ENCODE data around the gene TRDN. TPM values are rescaled to one million over a fixed set of nuclear protein-coding genes. Genes with fewer than 3 reads are reported as not detected.

Gene TRDN
- total RNA-seq, 3 donors from 2014 or later (not counting 1 experiment from before 2014, with no cell fraction given): not detected

DNA sequence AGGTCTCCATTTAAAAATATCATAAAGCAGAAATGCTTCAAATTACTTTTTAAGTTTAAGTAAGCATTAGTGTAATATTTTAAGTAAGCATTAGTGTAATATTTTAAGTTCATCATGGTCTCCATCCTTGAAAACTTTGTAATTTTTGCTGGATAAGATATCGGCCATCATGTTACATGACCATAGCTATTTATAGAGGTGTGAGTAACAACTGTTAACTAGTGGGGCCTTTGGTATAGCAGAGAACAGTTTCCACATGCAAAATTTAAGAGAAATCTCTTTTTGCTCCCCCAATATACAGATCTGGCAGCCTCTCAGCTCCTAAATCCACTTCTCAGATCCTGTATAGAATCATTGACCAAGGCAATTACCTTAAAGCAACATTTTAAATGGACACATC lies 468 bp downstream of the TRDN start:
- Mint-ChIP-seq H3K27me3 (ENCODE audit: low read depth in 2 of 2) (no peaks in the 10 kb centered on the region), H3K9me3 (peaks cover 2 to 6% of the 10 kb centered on the region in 2 donors), H3K4me1 (no peaks in the 10 kb centered on the region), H3K4me3 (no peak overlapping the region), H3K27ac (no peak overlapping the region), H3K36me3 (no peaks in the 10 kb centered on the region)
- Histone ChIP-seq H3K27ac (ENCODE audit: low read length) (no peak overlapping the region), H3K27me3 (ENCODE audit: control insufficient read depth, insufficient read depth, low read length) (no peaks in the 10 kb centered on the region), H3K4me1 (ENCODE audit: control insufficient read depth, insufficient read depth, low read length) (no peaks in the 10 kb centered on the region), H3K4me3 (ENCODE audit: low read length) (no peak overlapping the region), H3K36me3 (ENCODE audit: control insufficient read depth, insufficient read depth, low read length) (no peaks in the 10 kb centered on the region), H3K9me3 (ENCODE audit: control insufficient read depth, insufficient read depth, low read length) (no peaks in the 10 kb centered on the region)
- WGBS (ENCODE audit: insufficient coverage): no CpG with 5 or more reads among the region's 1 CpG
- TF ChIP-seq, protein P1, sequence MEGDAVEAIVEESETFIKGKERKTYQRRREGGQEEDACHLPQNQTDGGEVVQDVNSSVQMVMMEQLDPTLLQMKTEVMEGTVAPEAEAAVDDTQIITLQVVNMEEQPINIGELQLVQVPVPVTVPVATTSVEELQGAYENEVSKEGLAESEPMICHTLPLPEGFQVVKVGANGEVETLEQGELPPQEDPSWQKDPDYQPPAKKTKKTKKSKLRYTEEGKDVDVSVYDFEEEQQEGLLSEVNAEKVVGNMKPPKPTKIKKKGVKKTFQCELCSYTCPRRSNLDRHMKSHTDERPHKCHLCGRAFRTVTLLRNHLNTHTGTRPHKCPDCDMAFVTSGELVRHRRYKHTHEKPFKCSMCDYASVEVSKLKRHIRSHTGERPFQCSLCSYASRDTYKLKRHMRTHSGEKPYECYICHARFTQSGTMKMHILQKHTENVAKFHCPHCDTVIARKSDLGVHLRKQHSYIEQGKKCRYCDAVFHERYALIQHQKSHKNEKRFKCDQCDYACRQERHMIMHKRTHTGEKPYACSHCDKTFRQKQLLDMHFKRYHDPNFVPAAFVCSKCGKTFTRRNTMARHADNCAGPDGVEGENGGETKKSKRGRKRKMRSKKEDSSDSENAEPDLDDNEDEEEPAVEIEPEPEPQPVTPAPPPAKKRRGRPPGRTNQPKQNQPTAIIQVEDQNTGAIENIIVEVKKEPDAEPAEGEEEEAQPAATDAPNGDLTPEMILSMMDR (IDR thresholded peaks at IDR 0.05): no peak
- no peak for DNase-seq
- intact Hi-C loops (cut with micrococcal nuclease): no loop called here
- ATAC-seq: no peak

DNA sequence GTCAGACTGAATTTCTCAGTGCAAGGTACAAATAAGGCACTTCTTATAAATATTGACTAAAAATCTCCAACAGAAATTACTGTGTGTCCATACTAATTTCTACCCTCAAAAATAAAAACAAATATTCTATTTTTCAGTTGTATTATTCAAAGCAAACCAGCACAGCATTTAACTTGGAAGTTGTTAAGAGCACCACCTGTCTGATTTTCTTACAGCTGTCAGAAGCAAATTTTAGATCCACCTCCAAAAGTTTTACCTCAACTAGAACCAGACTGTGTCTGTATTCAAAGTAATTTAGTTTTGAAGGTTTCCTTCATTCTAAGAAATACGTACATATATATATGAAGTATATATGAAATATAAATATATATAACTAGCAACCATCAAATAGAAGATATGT lies 1.2 kb downstream of the TRDN start:
- no peak overlapping the region for H3K27ac Mint-ChIP-seq

DNA sequence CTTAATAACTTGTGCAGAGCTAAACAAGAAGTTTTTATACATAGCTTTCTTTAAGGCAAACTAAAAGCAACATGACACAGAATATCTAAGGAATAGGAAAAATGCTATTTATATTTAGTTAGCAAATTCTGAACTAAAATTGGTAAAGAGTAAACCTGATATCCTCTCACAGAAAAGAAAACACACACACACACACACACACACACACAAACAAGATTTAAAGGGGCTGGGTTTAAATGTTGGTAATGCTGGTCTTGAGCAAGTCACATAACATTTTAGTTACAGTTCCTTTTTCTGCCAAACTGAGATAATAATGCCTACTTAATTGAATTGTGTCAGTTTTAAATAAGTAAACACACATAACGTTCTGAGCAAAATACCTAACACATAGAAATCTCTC lies 1.6 kb downstream of the TRDN start:
- Histone ChIP-seq H3K4me1 (ENCODE audit: control insufficient read depth, insufficient read depth, low read length) (no peaks in the 10 kb centered on the region), H3K27me3 (ENCODE audit: control insufficient read depth, insufficient read depth, low read length) (no peaks in the 10 kb centered on the region), H3K36me3 (ENCODE audit: control insufficient read depth, insufficient read depth, low read length) (no peaks in the 10 kb centered on the region), H3K27ac (ENCODE audit: low read length) (no peak overlapping the region), H3K4me3 (ENCODE audit: low read length) (no peak overlapping the region), H3K9me3 (ENCODE audit: control insufficient read depth, insufficient read depth, low read length) (no peaks in the 10 kb centered on the region)
- DNase-seq (no peak), ATAC-seq (no peak)
- Mint-ChIP-seq H3K27me3 (ENCODE audit: low read depth in 2 of 2) (no peaks in the 10 kb centered on the region), H3K4me1 (no peaks in the 10 kb centered on the region), H3K27ac (no peak overlapping the region), H3K36me3 (no peaks in the 10 kb centered on the region), H3K4me3 (no peak overlapping the region), H3K9me3 (peaks cover 2 to 6% of the 10 kb centered on the region in 2 donors)
- TF ChIP-seq, protein P1 (IDR thresholded peaks at IDR 0.05): no peak
- intact Hi-C loops (cut with micrococcal nuclease): no loop called here
- no CpG with 5 or more reads among the region's 1 CpG for WGBS (ENCODE audit: insufficient coverage)

More for the DNA sequence above, 1.2 kb downstream of the TRDN start:
- H3K4me1 Mint-ChIP-seq: no peaks in the 10 kb centered on the region
- no peak overlapping the region for H3K4me3 Mint-ChIP-seq
- Histone ChIP-seq H3K27me3 (ENCODE audit: control insufficient read depth, insufficient read depth, low read length) (no peaks in the 10 kb centered on the region), H3K36me3 (ENCODE audit: control insufficient read depth, insufficient read depth, low read length) (no peaks in the 10 kb centered on the region), H3K4me3 (ENCODE audit: low read length) (no peak overlapping the region), H3K4me1 (ENCODE audit: control insufficient read depth, insufficient read depth, low read length) (no peaks in the 10 kb centered on the region), H3K27ac (ENCODE audit: low read length) (no peak overlapping the region), H3K9me3 (ENCODE audit: control insufficient read depth, insufficient read depth, low read length) (no peaks in the 10 kb centered on the region)
- TF ChIP-seq, protein P1 (IDR thresholded peaks at IDR 0.05): no peak
- no peaks in the 10 kb centered on the region for H3K27me3 Mint-ChIP-seq (ENCODE audit: low read depth in 2 of 2)
- no CpG with 5 or more reads among the region's 1 CpG for WGBS (ENCODE audit: insufficient coverage)
- ATAC-seq: no peak
- intact Hi-C loops (cut with micrococcal nuclease): no loop called here
- no peaks in the 10 kb centered on the region for H3K36me3 Mint-ChIP-seq
- DNase-seq: no peak
- peaks cover 2 to 6% of the 10 kb centered on the region in 2 donors for H3K9me3 Mint-ChIP-seq

DNA sequence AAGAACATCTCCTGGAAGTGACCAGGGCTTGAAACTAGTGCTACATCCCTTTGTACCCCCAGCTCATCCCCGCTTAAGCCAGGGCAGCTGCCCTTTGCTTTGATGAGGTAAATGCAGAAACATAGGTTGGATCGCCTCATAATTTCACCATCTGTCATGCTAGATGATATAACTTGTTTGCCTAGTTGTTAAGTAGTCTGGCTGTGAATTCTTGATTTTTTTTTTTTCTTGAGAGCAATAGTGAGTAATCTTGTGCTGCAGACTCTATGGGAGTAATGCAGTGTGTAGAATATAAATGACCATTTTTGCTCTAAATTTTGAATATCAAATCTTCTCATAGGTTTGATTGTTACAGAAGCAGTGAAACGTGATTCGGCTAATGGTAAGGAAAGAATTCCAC lies 4.1 kb downstream of the TRDN start:
- Histone ChIP-seq H3K4me1 (ENCODE audit: control insufficient read depth, insufficient read depth, low read length) (no peaks in the 10 kb centered on the region), H3K27me3 (ENCODE audit: control insufficient read depth, insufficient read depth, low read length) (no peaks in the 10 kb centered on the region), H3K4me3 (ENCODE audit: low read length) (no peak overlapping the region), H3K27ac (ENCODE audit: low read length) (no peak overlapping the region), H3K36me3 (ENCODE audit: control insufficient read depth, insufficient read depth, low read length) (no peaks in the 10 kb centered on the region), H3K9me3 (ENCODE audit: control insufficient read depth, insufficient read depth, low read length) (no peaks in the 10 kb centered on the region)
- Mint-ChIP-seq H3K27me3 (ENCODE audit: low read depth in 2 of 2) (no peaks in the 10 kb centered on the region), H3K27ac (no peak overlapping the region), H3K4me3 (no peak overlapping the region), H3K36me3 (no peaks in the 10 kb centered on the region), H3K4me1 (no peaks in the 10 kb centered on the region), H3K9me3 (peaks cover 2 to 6% of the 10 kb centered on the region in 2 donors)
- DNase-seq: no peak
- intact Hi-C loops (cut with micrococcal nuclease): no loop called here
- TF ChIP-seq, protein P1 (IDR thresholded peaks at IDR 0.05): no peak
- ATAC-seq: no peak
- 93% methylated on average over 2 of the region's 4 CpGs for WGBS (ENCODE audit: insufficient coverage)

Data from natural killer cell (primary cell).